Keratinocyte (primary cell): ENCODE results near the gene PIK3CD. TPM values are rescaled to one million over a fixed set of nuclear protein-coding genes. Genes with fewer than 3 reads are reported as not detected.

Experiments
- DNase-seq: peaks from one replicate; pipeline ENCODE4 v3.0.0-alpha.2; 2011; ENCODE audit warnings: low read depth, missing footprints, low spot score
- FAIRE-seq: peaks from 2 replicates; lab custom pipeline; 2011; peaks lifted over from hg19 to GRCh38; lab: Jason Lieb, UNC
- H2AFZ ChIP-seq: 2 replicates; pipeline ENCODE4 v1.6.0; 2012; ENCODE audit warnings: low read length, control low read depth, inconsistent platforms; ENCODE audit not compliant: control insufficient read depth
- H3K27ac ChIP-seq: 2 replicates; pipeline ENCODE4 v1.5.1; 2011; ENCODE audit warnings: low read length; ENCODE audit not compliant: control insufficient read depth, insufficient read depth
- H3K27me3 ChIP-seq: 3 replicates; pipeline ENCODE4 v1.6.0; 2011; ENCODE audit warnings: low read length; ENCODE audit not compliant: control insufficient read depth, insufficient read depth; ENCODE audit errors: extremely low read depth
- H3K36me3 ChIP-seq, 2 experiments: 2 replicates in 1 of 2; 3 replicates in 1 of 2; pipeline ENCODE4 v1.5.1; 2011; ENCODE audit warnings: low read length in 2 of 2, mild to moderate bottlenecking in 1 of 2; ENCODE audit not compliant: control insufficient read depth in 2 of 2, insufficient read depth in 2 of 2; ENCODE audit errors: extremely low read depth in 1 of 2
- H3K4me1 ChIP-seq: 3 replicates; pipeline ENCODE4 v1.5.1; 2011; ENCODE audit warnings: low read length; ENCODE audit not compliant: control insufficient read depth, insufficient read depth; ENCODE audit errors: extremely low read depth
- H3K4me2 ChIP-seq: 3 replicates; pipeline ENCODE4 v1.6.0; 2011; ENCODE audit warnings: low read depth, low read length; ENCODE audit not compliant: control insufficient read depth, insufficient read depth; ENCODE audit errors: extremely low read depth
- H3K4me3 ChIP-seq, 3 experiments: fragments of 200-600 bp in 1 of 3; sonication (generic) in 1 of 3; 2 replicates in 2 of 3; 3 replicates in 1 of 3; pipeline ENCODE4 v1.5.1; 2011 to 2016; ENCODE audit warnings: low read length in 3 of 3, mild to moderate bottlenecking in 3 of 3, control low read depth in 2 of 3, inconsistent platforms in 1 of 3, low read depth in 1 of 3, mixed read lengths in 1 of 3, mixed run types in 1 of 3, moderate library complexity in 1 of 3; ENCODE audit not compliant: control insufficient read depth in 2 of 3, insufficient read depth in 2 of 3; ENCODE audit errors: extremely low read depth in 1 of 3
- H3K79me2 ChIP-seq: 2 replicates; pipeline ENCODE4 v1.6.0; 2012; ENCODE audit warnings: low read length; ENCODE audit not compliant: control insufficient read depth, insufficient read depth
- H3K9ac ChIP-seq: 3 replicates; pipeline ENCODE4 v1.6.0; 2011; ENCODE audit warnings: low read length; ENCODE audit not compliant: control insufficient read depth, insufficient read depth; ENCODE audit errors: extremely low read depth
- H3K9me1 ChIP-seq: 3 replicates; pipeline ENCODE4 v1.6.0; 2011; ENCODE audit warnings: low read length; ENCODE audit not compliant: control insufficient read depth, insufficient read depth; ENCODE audit errors: extremely low read depth
- H3K9me3 ChIP-seq: 2 replicates; pipeline ENCODE4 v1.5.1; 2012; ENCODE audit warnings: low read depth, low read length; ENCODE audit not compliant: control insufficient read depth
- H4K20me1 ChIP-seq: 3 replicates; pipeline ENCODE4 v1.6.0; 2011; ENCODE audit warnings: low read length; ENCODE audit not compliant: control insufficient read depth, insufficient read depth; ENCODE audit errors: extremely low read depth
- CTCF ChIP-seq, 3 experiments: IDR thresholded peaks in 1 of 3; conservative IDR thresholded peaks in 1 of 3; optimal IDR thresholded peaks in 1 of 3; 2 replicates in 2 of 3; 3 replicates in 1 of 3; pipeline versions ENCODE3 to v1.5.1; 2011; ENCODE audit warnings: low read length in 3 of 3, mild to moderate bottlenecking in 3 of 3, moderate library complexity in 2 of 3, control low read depth in 1 of 3, inconsistent platforms in 1 of 3; ENCODE audit not compliant: insufficient read depth in 2 of 3; ENCODE audit errors: extremely low read depth in 1 of 3
- EZH2 ChIP-seq: IDR thresholded peaks from one replicate; pipeline ENCODE4 v1.6.1; 2012; ENCODE audit warnings: inconsistent platforms, mild to moderate bottlenecking, low read length, moderate library complexity
- dilution Hi-C: fragments of 300-500 bp; cut with MboI; formaldehyde crosslinking; loops from one replicate; pipeline ENCODE4 v1.7.0; 2020; ENCODE audit warnings: low sequenced_read_pairs; ENCODE audit not compliant: extremely low pct_ligation_motif_present
- polyA plus RNA-seq, 5 experiments: library from polyadenylated mRNA; depleted of rRNA in 3 of 5; stranded (reverse) in 3 of 5; stranded (forward) in 1 of 5; unstranded in 1 of 5; fragments of >200 nt; gene quantifications; 1 replicate in 1 of 5; 2 replicates in 3 of 5; 3 replicates in 1 of 5; pipeline versions ENCODE4 v1.2.1 to v1.2.3, GENCODE V29; 2011 to 2012; ENCODE audit warnings: missing spikeins in 2 of 5, low read depth in 1 of 5, low replicate concordance in 1 of 5

Gene PIK3CD
- polyA plus RNA-seq, 1 donor (not counting 4 experiments of a cell fraction or from before 2014, with no cell fraction given): 7.8 TPM

- peaks cover under 1% of the 10 kb centered on the region for H4K20me1 ChIP-seq
- H2AFZ ChIP-seq: no peak overlapping the region
- peaks cover 71% of the 10 kb centered on the region for H3K79me2 ChIP-seq
- H3K9me1 ChIP-seq: no peaks in the 10 kb centered on the region
- TF ChIP-seq EZH2 (no peak), CTCF (optimal IDR thresholded peaks at IDR 0.05 in 1 of 3, IDR thresholded peaks at IDR 0.05 in 1 of 3, conservative IDR thresholded peaks at IDR 0.05 in 1 of 3; ENCODE audit: extremely low read depth in 1 of 3, insufficient read depth in 2 of 3, low read length in 3 of 3) (no peak)
- H3K36me3 ChIP-seq: peaks cover 6 to 16% of the 10 kb centered on the region in 2 experiments
- dilution Hi-C loops: no loop called here
- H3K9me3 ChIP-seq: no peaks in the 10 kb centered on the region
- no peak overlapping the region for H3K9ac ChIP-seq
- H3K4me1 ChIP-seq: peaks cover 28% of the 10 kb centered on the region
- no peak overlapping the region for H3K4me3 ChIP-seq
- DNase-seq (no peak), FAIRE-seq (no peak)
- H3K4me2 ChIP-seq: no peak overlapping the region
- H3K27ac ChIP-seq: no peak overlapping the region
- H3K27me3 ChIP-seq: no peaks in the 10 kb centered on the region
Measured at GRCh38 chr1:9763914-9764313, 112.4 kb downstream of the PIK3CD start.

GRCh38 chr1:9764550-9764949 lies 113.0 kb downstream of the PIK3CD start:
- Histone ChIP-seq H3K27ac (no peak overlapping the region), H3K9me1 (peaks cover 2% of the 10 kb centered on the region), H2AFZ (no peak overlapping the region), H3K36me3 (peaks cover 6 to 16% of the 10 kb centered on the region in 2 experiments), H3K9ac (no peak overlapping the region), H3K79me2 (peaks cover 72% of the 10 kb centered on the region), H3K4me2 (no peak overlapping the region), H3K27me3 (no peaks in the 10 kb centered on the region), H3K9me3 (no peaks in the 10 kb centered on the region), H3K4me1 (peaks cover 24% of the 10 kb centered on the region), H4K20me1 (no peaks in the 10 kb centered on the region), H3K4me3 (no peak overlapping the region)
- dilution Hi-C loops: no loop called here
- TF ChIP-seq CTCF (optimal IDR thresholded peaks at IDR 0.05 in 1 of 3, IDR thresholded peaks at IDR 0.05 in 1 of 3, conservative IDR thresholded peaks at IDR 0.05 in 1 of 3; ENCODE audit: extremely low read depth in 1 of 3, insufficient read depth in 2 of 3, low read length in 3 of 3) (no peak), EZH2 (no peak)
- no peak for DNase-seq
- FAIRE-seq: no peak
